KMS-11 (cell line): ENCODE data around the gene PTPRT.

Experiments
- H2AFZ ChIP-seq: fragments of 200-600 bp; sonication (generic); 2 replicates; pipeline ENCODE4 v1.6.1; 2016; ENCODE audit warnings: antibody characterized with exemption, mixed run types, low read depth
- H3K27ac ChIP-seq: fragments of 200-600 bp; sonication (generic); 2 replicates; pipeline ENCODE4 v1.6.1; 2016; ENCODE audit warnings: mild to moderate bottlenecking, mixed run types
- H3K27me3 ChIP-seq: fragments of 200-600 bp; sonication (generic); 2 replicates; pipeline ENCODE4 v1.6.1; 2017; ENCODE audit warnings: mild to moderate bottlenecking, low read depth, mixed run types, moderate library complexity; ENCODE audit not compliant: insufficient read depth
- H3K36me3 ChIP-seq: fragments of 200-600 bp; sonication (generic); 2 replicates; pipeline ENCODE4 v1.6.1; 2017; ENCODE audit warnings: mild to moderate bottlenecking, mixed run types; ENCODE audit not compliant: insufficient read depth
- H3K4me1 ChIP-seq: fragments of 200-600 bp; sonication (generic); 2 replicates; pipeline ENCODE4 v1.6.1; 2016; ENCODE audit warnings: mild to moderate bottlenecking, low read depth, mixed run types; ENCODE audit not compliant: poor library complexity, severe bottlenecking
- H3K4me2 ChIP-seq: fragments of 200-600 bp; sonication (generic); 2 replicates; pipeline ENCODE4 v1.7.0; 2016; ENCODE audit warnings: mild to moderate bottlenecking, mixed run types
- H3K4me3 ChIP-seq: fragments of 200-600 bp; sonication (generic); IDR thresholded peaks from 2 replicates; pipeline ENCODE4 v1.6.1; 2017; ENCODE audit warnings: low read depth, low read length, mixed read lengths; ENCODE audit not compliant: insufficient read depth
- H3K79me2 ChIP-seq: fragments of 200-600 bp; sonication (generic); 2 replicates; pipeline ENCODE4 v1.6.1; 2016; ENCODE audit warnings: low read depth, mixed run types; ENCODE audit not compliant: insufficient read depth
- H3K9ac ChIP-seq: fragments of 200-600 bp; sonication (generic); 2 replicates; pipeline ENCODE4 v1.6.1; 2016; ENCODE audit warnings: mild to moderate bottlenecking, mixed run types
- H4K20me1 ChIP-seq: fragments of 200-600 bp; sonication (generic); 2 replicates; pipeline ENCODE4 v1.6.1; 2016; ENCODE audit warnings: mild to moderate bottlenecking, mixed run types; ENCODE audit not compliant: insufficient read depth
- CTCF ChIP-seq: fragments of 200-600 bp; sonication (generic); conservative IDR thresholded peaks from 2 replicates; pipeline ENCODE4 v1.6.1; 2017; ENCODE audit warnings: low read depth, mild to moderate bottlenecking, antibody characterized with exemption, low read length, moderate library complexity, mixed read lengths

PTPRT gene

GRCh38 chr20:42443200-42443599, 746.5 kb downstream of the PTPRT start:
- Histone ChIP-seq H3K4me2 (no peak overlapping the region), H3K4me1 (no peaks in the 10 kb centered on the region), H3K36me3 (no peaks in the 10 kb centered on the region), H3K9ac (no peak overlapping the region), H3K27ac (no peak overlapping the region), H4K20me1 (no peaks in the 10 kb centered on the region), H3K27me3 (no peaks in the 10 kb centered on the region), H2AFZ (no peak overlapping the region), H3K4me3 (no peak overlapping the region), H3K79me2 (no peaks in the 10 kb centered on the region)
- TF ChIP-seq CTCF, result no peak

GRCh38 chr20:42442716-42443115, 747.0 kb downstream of the PTPRT start:
- Histone ChIP-seq H3K4me1 (no peaks in the 10 kb centered on the region), H3K9ac (no peak overlapping the region), H4K20me1 (no peaks in the 10 kb centered on the region), H2AFZ (no peak overlapping the region), H3K79me2 (no peaks in the 10 kb centered on the region), H3K27ac (no peak overlapping the region), H3K4me2 (no peak overlapping the region), H3K27me3 (no peaks in the 10 kb centered on the region), H3K4me3 (no peak overlapping the region), H3K36me3 (no peaks in the 10 kb centered on the region)
- no peak for TF ChIP-seq CTCF

- Histone ChIP-seq H3K27ac (no peak overlapping the region), H3K79me2 (no peaks in the 10 kb centered on the region), H3K9ac (no peak overlapping the region), H3K4me2 (no peak overlapping the region), H4K20me1 (no peaks in the 10 kb centered on the region), H2AFZ (no peak overlapping the region), H3K27me3 (no peaks in the 10 kb centered on the region), H3K36me3 (no peaks in the 10 kb centered on the region), H3K4me1 (no peaks in the 10 kb centered on the region), H3K4me3 (no peak overlapping the region)
- no peak for TF ChIP-seq CTCF
Observed at GRCh38 chr20:42441864-42442331, 747.8 kb downstream of the PTPRT start.

- H3K4me2 ChIP-seq, result no peak overlapping the region
Observed at GRCh38 chr20:42441196-42441863, 748.4 kb downstream of the PTPRT start.

More at GRCh38 chr20:42441196-42441863, 748.4 kb downstream of the PTPRT start:
- Histone ChIP-seq H4K20me1 (no peaks in the 10 kb centered on the region), H3K27me3 (no peaks in the 10 kb centered on the region), H3K79me2 (no peaks in the 10 kb centered on the region), H3K4me3 (no peak overlapping the region), H2AFZ (no peak overlapping the region), H3K36me3 (no peaks in the 10 kb centered on the region), H3K4me1 (no peaks in the 10 kb centered on the region), H3K9ac (no peak overlapping the region), H3K27ac (no peak overlapping the region)
- TF ChIP-seq CTCF, result no peak
